Measurements from ENCODE around the gene MFSD2B. TPM values are rescaled to one million over a fixed set of nuclear protein-coding genes. Genes with fewer than 3 reads are reported as not detected.
"Not testable (repeated sequence)": the region's sequence is repeated elsewhere in the genome, so short reads cannot be mapped to it uniquely, and the experiment has no call there.

Gene MFSD2B
- not detected in 2 replicates for total RNA-seq (2014; rRNA removed; shearing (Covaris generic))
- polyA plus RNA-seq (2015; cell fraction: cytosol; rRNA removed), result not detected in 2 replicates
- 3.1 TPM in 1 of 2 replicates, not detected in the other for polyA plus RNA-seq (2015; cell fraction: nucleus; rRNA removed)

- in situ Hi-C loops (cut with HindIII; ENCODE audit: low pct_unique_long_range_greater_than_20kb, low sequenced_read_pairs), result no loop called here
- DNase-seq (ENCODE audit: low read depth, low spot score), result no peak
Observed at GRCh38 chr2:24009680-24010476, at the start of gene MFSD2B. MFSD2B (plus strand) TSS chr2:24010085; CDS start chr2:24010097, 12 bp downstream.

- in situ Hi-C loops (cut with HindIII; ENCODE audit: low pct_unique_long_range_greater_than_20kb, low sequenced_read_pairs), result no loop called here
- DNase-seq (ENCODE audit: low read depth, low spot score), result no peak
Observed at GRCh38 chr2:23967846-23968245, 42.0 kb upstream of the MFSD2B start.

GRCh38 chr2:23976883-23977282 is 33.0 kb upstream of the MFSD2B start:
- no peak for DNase-seq (ENCODE audit: low read depth, low spot score)
- in situ Hi-C loops (cut with HindIII; ENCODE audit: low pct_unique_long_range_greater_than_20kb, low sequenced_read_pairs), result no loop called here

GRCh38 chr2:23988371-23988770 is 21.5 kb upstream of the MFSD2B start:
- DNase-seq (ENCODE audit: low read depth, low spot score), result peak; percentile 31
- in situ Hi-C loops (cut with HindIII; ENCODE audit: low pct_unique_long_range_greater_than_20kb, low sequenced_read_pairs), result no loop called here

GRCh38 chr2:23992931-23993330 is 17.0 kb upstream of the MFSD2B start:
- in situ Hi-C loops (cut with HindIII; ENCODE audit: low pct_unique_long_range_greater_than_20kb, low sequenced_read_pairs), result no loop called here
- DNase-seq (ENCODE audit: low read depth, low spot score), result no peak

GRCh38 chr2:23993736-23994269 is 16.1 kb upstream of the MFSD2B start:
- in situ Hi-C loops (cut with HindIII; ENCODE audit: low pct_unique_long_range_greater_than_20kb, low sequenced_read_pairs), result no loop called here
- no peak for DNase-seq (ENCODE audit: low read depth, low spot score)

GRCh38 chr2:23994567-23994966 is 15.3 kb upstream of the MFSD2B start:
- no peak for DNase-seq (ENCODE audit: low read depth, low spot score)
- in situ Hi-C loops (cut with HindIII; ENCODE audit: low pct_unique_long_range_greater_than_20kb, low sequenced_read_pairs), result no loop called here

GRCh38 chr2:24007693-24008092 is 2.2 kb upstream of the MFSD2B start:
- in situ Hi-C loops (cut with HindIII; ENCODE audit: low pct_unique_long_range_greater_than_20kb, low sequenced_read_pairs), result no loop called here
- DNase-seq (ENCODE audit: low read depth, low spot score), result peak; percentile 83

- in situ Hi-C loops (cut with HindIII; ENCODE audit: low pct_unique_long_range_greater_than_20kb, low sequenced_read_pairs), result no loop called here
Observed at GRCh38 chr2:24008672-24009366, 1.1 kb upstream of the MFSD2B start.

GRCh38 chr2:24009367-24009679 is 562 bp upstream of the MFSD2B start:
- in situ Hi-C loops (cut with HindIII; ENCODE audit: low pct_unique_long_range_greater_than_20kb, low sequenced_read_pairs), result no loop called here
- no peak for DNase-seq (ENCODE audit: low read depth, low spot score)

More at GRCh38 chr2:24008672-24009366, 1.1 kb upstream of the MFSD2B start:
- DNase-seq (ENCODE audit: low read depth, low spot score), result no peak

- no peak for DNase-seq (ENCODE audit: low read depth, low spot score)
- in situ Hi-C loops (cut with HindIII; ENCODE audit: low pct_unique_long_range_greater_than_20kb, low sequenced_read_pairs), result no loop called here
Observed at GRCh38 chr2:24010477-24011249, 778 bp downstream of the MFSD2B start.

- in situ Hi-C loops (cut with HindIII; ENCODE audit: low pct_unique_long_range_greater_than_20kb, low sequenced_read_pairs), result no loop called here
- no peak for DNase-seq (ENCODE audit: low read depth, low spot score)
Observed at GRCh38 chr2:24011250-24012104, 1.6 kb downstream of the MFSD2B start.

GRCh38 chr2:24012521-24013188 is 2.8 kb downstream of the MFSD2B start:
- DNase-seq (ENCODE audit: low read depth, low spot score), result no peak
- in situ Hi-C loops (cut with HindIII; ENCODE audit: low pct_unique_long_range_greater_than_20kb, low sequenced_read_pairs), result no loop called here

- in situ Hi-C loops (cut with HindIII; ENCODE audit: low pct_unique_long_range_greater_than_20kb, low sequenced_read_pairs); DNase-seq (ENCODE audit: low read depth, low spot score): not testable (repeated sequence)
Observed at GRCh38 chr2:24014902-24015301, 5.0 kb downstream of the MFSD2B start.

GRCh38 chr2:24015562-24016375 is 5.9 kb downstream of the MFSD2B start:
- in situ Hi-C loops (cut with HindIII; ENCODE audit: low pct_unique_long_range_greater_than_20kb, low sequenced_read_pairs), result no loop called here
- no peak for DNase-seq (ENCODE audit: low read depth, low spot score)

GRCh38 chr2:24016376-24016761 is 6.5 kb downstream of the MFSD2B start:
- in situ Hi-C loops (cut with HindIII; ENCODE audit: low pct_unique_long_range_greater_than_20kb, low sequenced_read_pairs), result no loop called here

More at GRCh38 chr2:24016376-24016761, 6.5 kb downstream of the MFSD2B start:
- no peak for DNase-seq (ENCODE audit: low read depth, low spot score)

All from SK-MEL-5 (cell line).